ENCODE measurements around the gene MZT1. TPM values are rescaled to one million over a fixed set of nuclear protein-coding genes. Genes with fewer than 3 reads are reported as not detected.

Gene MZT1
- total and polyA plus RNA-seq, 10 of the 15 experiments (the other 5 are each of a cell fraction or from before 2014, with no cell fraction given) = 16.2 to 47.6 (median 25.4) TPM

- no peaks in the 10 kb centered on the region for H3K4me1 ChIP-seq (ENCODE audit: control insufficient read depth, insufficient read depth, low read length)
- SMC1A ChIA-PET (ENCODE audit: uncharacterized antibody, unreplicated experiment) = interaction anchor here (0.7 to 1.6 kb wide), 2 partner anchors 12 to 15 kb away, joined by 3 to 4 read pairs; no protein-coding TSS in a partner anchor
- no peaks in the 10 kb centered on the region for H3K27me3 ChIP-seq (replicated peaks in 1 of 2; ENCODE audit: control insufficient read depth in 2 of 2, insufficient read depth in 2 of 2, low read length in 1 of 2)
- no peak overlapping the region for H3K27ac ChIP-seq (ENCODE audit: control insufficient read depth, insufficient read depth)
- FAIRE-seq (no peak), ATAC-seq (no peak), DNase-seq (ENCODE audit: low read depth, low spot score) (no peak)
- H3K4me3 ChIP-seq = no peak overlapping the region
- POLR2A ChIA-PET = no interaction called here
- no peaks in the 10 kb centered on the region; the same call in 1 of the 2 replicates for H3K79me2 ChIP-seq (ENCODE audit: control insufficient read depth, insufficient read depth, low read length)
- H3K9ac ChIP-seq (ENCODE audit: control insufficient read depth, insufficient read depth, low read length) = no peak overlapping the region
- H4K20me1 ChIP-seq (ENCODE audit: control insufficient read depth, insufficient read depth) = no peaks in the 10 kb centered on the region
- H3K9me3 ChIP-seq (replicated peaks; ENCODE audit: control insufficient read depth, insufficient read depth, low read length) = no peaks in the 10 kb centered on the region; the same call in 2 of the 3 replicates
- in situ Hi-C loops (cut with MboI) (no loop called here), intact Hi-C loops (cut with micrococcal nuclease; ENCODE audit: unreplicated experiment) (no loop called here)
- BruUV-seq (replicated peaks) = no TSS peak
- H2AFZ ChIP-seq (ENCODE audit: control insufficient read depth, low read depth, low read length) = no peak overlapping the region
- no peak overlapping the region for H3K4me2 ChIP-seq (ENCODE audit: control insufficient read depth, insufficient read depth)
- H3K36me3 ChIP-seq (ENCODE audit: control insufficient read depth in 2 of 2, insufficient read depth in 2 of 2, low read length in 1 of 2) = peaks cover 7 to 49% of the 10 kb centered on the region in 2 experiments
- CTCF ChIA-PET = interaction anchor here (1.5 kb wide), 1 partner anchor 11 kb away, joined by 3 read pairs; no protein-coding TSS in a partner anchor
- RAD21 ChIA-PET (ENCODE audit: unreplicated experiment) = no interaction called here
- TF ChIP-seq SPI1 (IDR thresholded peaks at IDR 0.05; ENCODE audit: borderline replicate concordance, insufficient read depth, low read depth, low read length) (no peak), RCOR1 (conservative IDR thresholded peaks at IDR 0.05; ENCODE audit: low read depth, low read length) (no peak), POLR2AphosphoS5 (IDR thresholded peaks at IDR 0.05; ENCODE audit: low read length) (no peak), BRCA1 (IDR thresholded peaks at IDR 0.05; ENCODE audit: low read depth, low read length) (no peak), BHLHE40 (IDR thresholded peaks at IDR 0.05; ENCODE audit: borderline replicate concordance in 1 of 2, low read depth in 2 of 2, low read length in 1 of 2) (no peak), PKNOX1 (IDR thresholded peaks at IDR 0.05) (no peak), ZBED1 (IDR thresholded peaks at IDR 0.05; ENCODE audit: borderline replicate concordance) (no peak), HDGF (IDR thresholded peaks at IDR 0.05) (no peak), JUNB (IDR thresholded peaks at IDR 0.05) (no peak), SKIL (IDR thresholded peaks at IDR 0.05; ENCODE audit: low read depth, poor library complexity, severe bottlenecking) (no peak), CREM (IDR thresholded peaks at IDR 0.05; ENCODE audit: low read depth) (no peak)
- TF ChIP-seq, protein P1, sequence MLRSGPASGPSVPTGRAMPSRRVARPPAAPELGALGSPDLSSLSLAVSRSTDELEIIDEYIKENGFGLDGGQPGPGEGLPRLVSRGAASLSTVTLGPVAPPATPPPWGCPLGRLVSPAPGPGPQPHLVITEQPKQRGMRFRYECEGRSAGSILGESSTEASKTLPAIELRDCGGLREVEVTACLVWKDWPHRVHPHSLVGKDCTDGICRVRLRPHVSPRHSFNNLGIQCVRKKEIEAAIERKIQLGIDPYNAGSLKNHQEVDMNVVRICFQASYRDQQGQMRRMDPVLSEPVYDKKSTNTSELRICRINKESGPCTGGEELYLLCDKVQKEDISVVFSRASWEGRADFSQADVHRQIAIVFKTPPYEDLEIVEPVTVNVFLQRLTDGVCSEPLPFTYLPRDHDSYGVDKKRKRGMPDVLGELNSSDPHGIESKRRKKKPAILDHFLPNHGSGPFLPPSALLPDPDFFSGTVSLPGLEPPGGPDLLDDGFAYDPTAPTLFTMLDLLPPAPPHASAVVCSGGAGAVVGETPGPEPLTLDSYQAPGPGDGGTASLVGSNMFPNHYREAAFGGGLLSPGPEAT (IDR thresholded peaks at IDR 0.05; ENCODE audit: low read depth) = no peak
- TF ChIP-seq, protein P2, sequence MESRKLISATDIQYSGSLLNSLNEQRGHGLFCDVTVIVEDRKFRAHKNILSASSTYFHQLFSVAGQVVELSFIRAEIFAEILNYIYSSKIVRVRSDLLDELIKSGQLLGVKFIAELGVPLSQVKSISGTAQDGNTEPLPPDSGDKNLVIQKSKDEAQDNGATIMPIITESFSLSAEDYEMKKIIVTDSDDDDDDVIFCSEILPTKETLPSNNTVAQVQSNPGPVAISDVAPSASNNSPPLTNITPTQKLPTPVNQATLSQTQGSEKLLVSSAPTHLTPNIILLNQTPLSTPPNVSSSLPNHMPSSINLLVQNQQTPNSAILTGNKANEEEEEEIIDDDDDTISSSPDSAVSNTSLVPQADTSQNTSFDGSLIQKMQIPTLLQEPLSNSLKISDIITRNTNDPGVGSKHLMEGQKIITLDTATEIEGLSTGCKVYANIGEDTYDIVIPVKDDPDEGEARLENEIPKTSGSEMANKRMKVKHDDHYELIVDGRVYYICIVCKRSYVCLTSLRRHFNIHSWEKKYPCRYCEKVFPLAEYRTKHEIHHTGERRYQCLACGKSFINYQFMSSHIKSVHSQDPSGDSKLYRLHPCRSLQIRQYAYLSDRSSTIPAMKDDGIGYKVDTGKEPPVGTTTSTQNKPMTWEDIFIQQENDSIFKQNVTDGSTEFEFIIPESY (IDR thresholded peaks at IDR 0.05) = no peak
- TF ChIP-seq, protein P3, sequence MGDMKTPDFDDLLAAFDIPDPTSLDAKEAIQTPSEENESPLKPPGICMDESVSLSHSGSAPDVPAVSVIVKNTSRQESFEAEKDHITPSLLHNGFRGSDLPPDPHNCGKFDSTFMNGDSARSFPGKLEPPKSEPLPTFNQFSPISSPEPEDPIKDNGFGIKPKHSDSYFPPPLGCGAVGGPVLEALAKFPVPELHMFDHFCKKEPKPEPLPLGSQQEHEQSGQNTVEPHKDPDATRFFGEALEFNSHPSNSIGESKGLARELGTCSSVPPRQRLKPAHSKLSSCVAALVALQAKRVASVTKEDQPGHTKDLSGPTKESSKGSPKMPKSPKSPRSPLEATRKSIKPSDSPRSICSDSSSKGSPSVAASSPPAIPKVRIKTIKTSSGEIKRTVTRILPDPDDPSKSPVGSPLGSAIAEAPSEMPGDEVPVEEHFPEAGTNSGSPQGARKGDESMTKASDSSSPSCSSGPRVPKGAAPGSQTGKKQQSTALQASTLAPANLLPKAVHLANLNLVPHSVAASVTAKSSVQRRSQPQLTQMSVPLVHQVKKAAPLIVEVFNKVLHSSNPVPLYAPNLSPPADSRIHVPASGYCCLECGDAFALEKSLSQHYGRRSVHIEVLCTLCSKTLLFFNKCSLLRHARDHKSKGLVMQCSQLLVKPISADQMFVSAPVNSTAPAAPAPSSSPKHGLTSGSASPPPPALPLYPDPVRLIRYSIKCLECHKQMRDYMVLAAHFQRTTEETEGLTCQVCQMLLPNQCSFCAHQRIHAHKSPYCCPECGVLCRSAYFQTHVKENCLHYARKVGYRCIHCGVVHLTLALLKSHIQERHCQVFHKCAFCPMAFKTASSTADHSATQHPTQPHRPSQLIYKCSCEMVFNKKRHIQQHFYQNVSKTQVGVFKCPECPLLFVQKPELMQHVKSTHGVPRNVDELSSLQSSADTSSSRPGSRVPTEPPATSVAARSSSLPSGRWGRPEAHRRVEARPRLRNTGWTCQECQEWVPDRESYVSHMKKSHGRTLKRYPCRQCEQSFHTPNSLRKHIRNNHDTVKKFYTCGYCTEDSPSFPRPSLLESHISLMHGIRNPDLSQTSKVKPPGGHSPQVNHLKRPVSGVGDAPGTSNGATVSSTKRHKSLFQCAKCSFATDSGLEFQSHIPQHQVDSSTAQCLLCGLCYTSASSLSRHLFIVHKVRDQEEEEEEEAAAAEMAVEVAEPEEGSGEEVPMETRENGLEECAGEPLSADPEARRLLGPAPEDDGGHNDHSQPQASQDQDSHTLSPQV (IDR thresholded peaks at IDR 0.05) = no peak
These were observed 23.8 kb upstream of the MZT1 start for GRCh38 chr13:72751220-72751619.

Measured in GM12878 (cell line).